Right atrium auricular region (tissue), 2 donors: ENCODE data around the gene CLCN2. TPM values are rescaled to one million over a fixed set of nuclear protein-coding genes. Genes with fewer than 3 reads are reported as not detected.

Source experiments
- DNase-seq: peaks from one replicate; pipeline ENCODE4 v3.0.0-alpha.2; 2019; ENCODE audit warnings: low spot score
- H3K27ac ChIP-seq, 2 donors: fragments of 200-600 bp; sonication (generic); 1 replicate in 1 of 2; 2 replicates in 1 of 2; pipeline ENCODE4 v1.5.1; 2016 to 2019
- H3K27me3 ChIP-seq, 2 donors: fragments of 200-600 bp; sonication (generic); one replicate each; pipeline versions ENCODE4 v1.5.1 to v1.6.0; 2017 to 2019
- H3K36me3 ChIP-seq: fragments of 200-600 bp; sonication (generic); one replicate; pipeline ENCODE4 v1.5.1; 2016
- H3K4me1 ChIP-seq, 2 donors: fragments of 200-600 bp; sonication (generic); one replicate each; pipeline versions ENCODE4 v1.5.1 to v1.6.0; 2017 to 2019
- H3K4me3 ChIP-seq, 2 donors: fragments of 200-600 bp; sonication (generic); 1 replicate in 1 of 2; 2 replicates in 1 of 2; pipeline ENCODE4 v1.5.1; 2017 to 2019; ENCODE audit warnings: mild to moderate bottlenecking in 1 of 2, moderate library complexity in 1 of 2
- H3K9me3 ChIP-seq, 2 donors: fragments of 200-600 bp; sonication (generic); one replicate each; pipeline ENCODE4 v1.5.1; 2019
- total RNA-seq, 2 donors: library from RNA; depleted of rRNA; stranded (reverse); fragments of >200 nt; gene quantifications; one replicate each; pipeline ENCODE4 v1.1.0, GENCODE V29; 2016
- TF ChIP-seq, protein P1 (sequence below), 2 donors: fragments of 200-600 bp; sonication (generic); IDR thresholded peaks; one replicate each; pipeline ENCODE4 v1.5.1; 2019; ENCODE audit warnings: antibody characterized with exemption in 2 of 2

CLCN2 gene
- total RNA-seq, 2 donors from 2014 or later: 1.3 to 2.7 TPM

DNA sequence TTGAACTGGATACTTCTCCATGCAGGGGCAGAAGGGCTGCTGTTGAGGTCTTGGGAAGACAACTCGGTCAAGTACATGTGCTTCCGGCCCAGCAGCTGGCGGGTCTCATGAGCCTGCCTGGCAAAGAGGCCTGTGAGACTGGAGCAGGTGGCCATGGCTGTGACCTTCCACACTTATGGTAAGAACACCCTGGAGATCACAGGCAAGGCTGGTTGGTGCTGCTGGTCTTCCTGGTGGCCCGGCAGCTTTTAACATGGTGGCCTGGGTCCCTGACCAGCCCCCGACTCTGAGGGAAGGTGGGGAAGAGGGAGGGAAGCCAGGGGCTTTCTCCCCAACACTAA is 33.9 kb upstream of the CLCN2 start:
- no peak for DNase-seq
- TF ChIP-seq, protein P1, sequence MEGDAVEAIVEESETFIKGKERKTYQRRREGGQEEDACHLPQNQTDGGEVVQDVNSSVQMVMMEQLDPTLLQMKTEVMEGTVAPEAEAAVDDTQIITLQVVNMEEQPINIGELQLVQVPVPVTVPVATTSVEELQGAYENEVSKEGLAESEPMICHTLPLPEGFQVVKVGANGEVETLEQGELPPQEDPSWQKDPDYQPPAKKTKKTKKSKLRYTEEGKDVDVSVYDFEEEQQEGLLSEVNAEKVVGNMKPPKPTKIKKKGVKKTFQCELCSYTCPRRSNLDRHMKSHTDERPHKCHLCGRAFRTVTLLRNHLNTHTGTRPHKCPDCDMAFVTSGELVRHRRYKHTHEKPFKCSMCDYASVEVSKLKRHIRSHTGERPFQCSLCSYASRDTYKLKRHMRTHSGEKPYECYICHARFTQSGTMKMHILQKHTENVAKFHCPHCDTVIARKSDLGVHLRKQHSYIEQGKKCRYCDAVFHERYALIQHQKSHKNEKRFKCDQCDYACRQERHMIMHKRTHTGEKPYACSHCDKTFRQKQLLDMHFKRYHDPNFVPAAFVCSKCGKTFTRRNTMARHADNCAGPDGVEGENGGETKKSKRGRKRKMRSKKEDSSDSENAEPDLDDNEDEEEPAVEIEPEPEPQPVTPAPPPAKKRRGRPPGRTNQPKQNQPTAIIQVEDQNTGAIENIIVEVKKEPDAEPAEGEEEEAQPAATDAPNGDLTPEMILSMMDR (IDR thresholded peaks at IDR 0.05): no peak
- Histone ChIP-seq H3K9me3 (no peaks in the 10 kb centered on the region), H3K4me1 (no peaks in the 10 kb centered on the region), H3K36me3 (no peaks in the 10 kb centered on the region), H3K4me3 (no peak overlapping the region), H3K27me3 (no peaks in the 10 kb centered on the region), H3K27ac (no peak overlapping the region)

DNA sequence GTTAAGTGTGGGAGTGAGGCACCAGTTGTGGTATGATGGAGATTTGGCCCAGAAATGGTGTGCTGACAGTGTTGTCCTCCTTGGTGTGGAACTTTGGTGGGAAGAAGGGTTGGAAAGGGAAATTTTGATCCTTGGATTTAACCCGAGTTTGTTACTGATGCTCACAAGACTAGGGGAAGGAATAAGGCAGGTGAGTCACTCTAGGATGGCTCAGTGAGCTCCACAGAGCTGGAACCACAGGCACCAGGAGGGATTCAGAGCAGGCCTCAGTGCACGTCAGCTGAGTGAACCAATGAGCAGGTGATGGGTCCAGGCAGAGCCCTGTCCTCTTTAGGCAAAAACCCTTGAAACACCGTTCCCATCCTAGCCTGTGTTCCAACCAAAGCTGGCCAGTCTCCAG is 29.9 kb upstream of the CLCN2 start:
- TF ChIP-seq, protein P1 (IDR thresholded peaks at IDR 0.05): no peak

DNA sequence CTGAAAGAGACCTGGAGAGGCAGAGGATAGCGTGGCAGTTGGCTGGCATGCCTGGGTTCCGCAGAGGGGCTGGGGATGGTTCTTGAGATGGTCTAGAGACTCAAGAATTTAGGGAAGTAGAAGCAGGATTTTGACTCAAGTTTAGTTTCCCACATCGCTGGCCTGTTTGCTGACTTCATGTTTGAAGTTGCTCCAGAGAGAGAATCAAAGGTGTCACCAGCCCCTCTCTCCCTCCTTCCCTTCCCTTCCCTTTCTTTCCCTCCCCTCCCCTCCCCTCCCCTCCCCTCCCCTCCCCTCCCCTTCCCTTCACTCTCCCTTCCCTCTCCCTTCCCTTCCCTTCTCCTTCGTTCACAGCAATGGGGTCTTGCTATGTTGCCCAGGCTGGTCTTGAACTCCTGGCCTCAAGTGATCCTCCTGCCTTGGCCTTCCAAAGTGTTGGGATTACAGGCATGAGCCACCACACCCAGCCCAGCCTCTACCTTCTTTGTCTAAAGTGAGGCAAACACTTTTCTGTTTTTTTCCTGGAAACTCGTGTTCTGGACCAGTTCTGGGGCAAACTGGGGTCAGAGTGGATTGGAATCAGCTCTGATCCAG is 28.6 kb upstream of the CLCN2 start:
- H3K4me1 ChIP-seq: no peaks in the 10 kb centered on the region
- no peak overlapping the region for H3K4me3 ChIP-seq
- TF ChIP-seq, protein P1 (IDR thresholded peaks at IDR 0.05): no peak
- no peak overlapping the region for H3K27ac ChIP-seq
- H3K36me3 ChIP-seq: no peaks in the 10 kb centered on the region
- H3K9me3 ChIP-seq: no peaks in the 10 kb centered on the region
- H3K27me3 ChIP-seq: no peaks in the 10 kb centered on the region
- no peak for DNase-seq

More for the DNA sequence above, 29.9 kb upstream of the CLCN2 start:
- no peaks in the 10 kb centered on the region for H3K36me3 ChIP-seq
- no peaks in the 10 kb centered on the region for H3K27me3 ChIP-seq
- H3K4me1 ChIP-seq: no peaks in the 10 kb centered on the region
- H3K27ac ChIP-seq: no peak overlapping the region
- H3K4me3 ChIP-seq: no peak overlapping the region
- DNase-seq: no peak
- no peaks in the 10 kb centered on the region for H3K9me3 ChIP-seq

DNA sequence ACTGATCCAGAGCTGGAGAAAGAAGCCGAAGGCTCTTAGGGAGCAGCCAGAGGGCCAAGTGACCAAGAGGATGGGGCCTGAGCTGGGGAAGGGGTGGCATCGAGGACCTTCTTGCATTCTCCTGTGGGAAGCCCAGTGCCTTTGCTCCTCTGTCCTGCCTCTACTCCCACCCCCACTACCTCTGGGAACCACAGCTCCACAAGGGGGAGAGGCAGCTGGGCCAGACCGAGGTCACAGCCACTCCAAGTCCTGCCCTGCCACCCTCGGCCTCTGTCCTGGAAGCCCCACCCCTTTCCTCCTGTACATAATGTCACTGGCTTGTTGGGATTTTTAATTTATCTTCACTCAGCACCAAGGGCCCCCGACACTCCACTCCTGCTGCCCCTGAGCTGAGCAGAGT is 28.0 kb upstream of the CLCN2 start:
- DNase-seq: no peak
- H3K27me3 ChIP-seq: no peaks in the 10 kb centered on the region
- no peak overlapping the region for H3K4me3 ChIP-seq
- no peaks in the 10 kb centered on the region for H3K4me1 ChIP-seq
- TF ChIP-seq, protein P1 (IDR thresholded peaks at IDR 0.05): no peak
- H3K36me3 ChIP-seq: no peaks in the 10 kb centered on the region
- H3K9me3 ChIP-seq: no peaks in the 10 kb centered on the region
- no peak overlapping the region for H3K27ac ChIP-seq

DNA sequence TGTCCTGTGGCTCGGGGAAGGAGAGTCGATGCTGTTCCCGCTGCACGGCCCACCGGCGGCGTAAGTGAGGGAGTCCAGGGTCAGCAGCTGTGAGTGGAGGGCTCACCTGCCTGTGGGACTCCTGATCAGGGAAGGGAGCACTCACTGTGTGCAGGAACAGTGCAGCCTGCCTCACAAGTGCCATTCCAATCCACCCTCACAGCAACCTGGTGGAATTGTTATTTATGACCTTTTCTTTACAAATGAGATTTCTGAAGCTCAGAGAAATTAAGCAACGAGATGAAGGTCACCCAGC is 27.5 kb upstream of the CLCN2 start:
- no peaks in the 10 kb centered on the region for H3K4me1 ChIP-seq
- H3K27me3 ChIP-seq: no peaks in the 10 kb centered on the region
- no peak overlapping the region for H3K4me3 ChIP-seq
- no peaks in the 10 kb centered on the region for H3K9me3 ChIP-seq
- H3K36me3 ChIP-seq: no peaks in the 10 kb centered on the region
- TF ChIP-seq, protein P1 (IDR thresholded peaks at IDR 0.05): no peak
- H3K27ac ChIP-seq: no peak overlapping the region
- no peak for DNase-seq

DNA sequence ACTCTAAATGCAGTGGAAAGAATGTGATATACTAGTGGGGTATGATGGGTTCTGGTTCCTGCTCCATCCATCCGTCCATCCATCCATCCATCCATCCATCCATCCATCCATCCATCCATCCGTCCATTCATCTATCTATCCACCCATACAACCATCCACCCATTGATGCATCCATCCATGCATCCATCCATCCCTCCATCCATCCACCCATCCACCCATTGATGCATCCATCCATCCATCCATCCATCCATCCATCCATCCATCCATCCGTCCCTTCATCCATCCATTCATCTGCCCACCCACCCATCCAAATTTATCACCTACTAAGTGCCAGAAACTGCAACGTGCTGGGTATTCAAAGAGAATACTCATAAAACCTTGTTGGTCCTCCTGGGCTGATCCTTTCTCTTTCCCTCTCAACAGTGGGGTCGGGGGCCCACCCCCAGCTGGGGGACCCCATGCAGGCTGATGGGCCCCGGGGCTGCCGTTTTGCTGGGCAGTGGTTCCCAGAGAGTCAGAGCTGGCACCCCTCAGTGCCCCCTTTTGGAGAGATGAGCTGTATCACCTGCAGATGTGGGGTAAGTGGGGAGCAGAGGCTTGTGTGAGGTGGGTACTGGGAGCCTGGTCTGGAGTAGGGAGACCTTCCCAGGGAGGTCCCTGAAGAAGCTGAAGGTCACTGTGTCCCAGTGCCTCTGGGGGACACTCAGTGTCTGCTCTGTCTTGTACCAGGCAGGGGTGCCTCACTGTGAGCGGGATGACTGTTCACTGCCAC is 26.9 kb upstream of the CLCN2 start:
- H3K36me3 ChIP-seq: no peaks in the 10 kb centered on the region
- no peaks in the 10 kb centered on the region for H3K9me3 ChIP-seq
- no peak overlapping the region for H3K27ac ChIP-seq
- no peak for DNase-seq
- H3K4me3 ChIP-seq: no peak overlapping the region
- TF ChIP-seq, protein P1 (IDR thresholded peaks at IDR 0.05): no peak
- H3K4me1 ChIP-seq: no peaks in the 10 kb centered on the region
- H3K27me3 ChIP-seq: no peaks in the 10 kb centered on the region
